SK-N-SH (cell line): ENCODE measurements around the gene PHLDB2.

Experiments
- EP300 ChIP-seq, 2 experiments: IDR thresholded peaks; 2 replicates each; pipeline versions ENCODE4 v1.4.0 to v1.6.1; 2012; ENCODE audit warnings: borderline replicate concordance in 1 of 2, low read depth in 1 of 2, low read length in 1 of 2
- MAX ChIP-seq: IDR thresholded peaks from 2 replicates; pipeline ENCODE4 v1.4.0; 2012; ENCODE audit warnings: low read depth
- MXI1 ChIP-seq: IDR thresholded peaks from 2 replicates; pipeline ENCODE4 v1.6.1; 2012; ENCODE audit warnings: mild to moderate bottlenecking, low read depth, low read length, improper control_type of control experiment
- REST ChIP-seq: IDR thresholded peaks from 2 replicates; pipeline ENCODE4 v1.6.1; 2012; ENCODE audit warnings: mild to moderate bottlenecking, low read depth, low read length, moderate library complexity

- no peak for TF ChIP-seq REST
- no peak for TF ChIP-seq EP300 (IDR thresholded peaks at IDR 0.05; ENCODE audit: borderline replicate concordance in 1 of 2, low read depth in 1 of 2, low read length in 1 of 2)
- TF ChIP-seq MXI1: no peak
- TF ChIP-seq MAX: no peak
Observed at GRCh38 chr3:111968319-111969054, 109.4 kb downstream of the PHLDB2 start.
